Stimulated activated CD8-positive, alpha-beta memory T cell treated with anti-CD3 and anti-CD28 coated beads, Interleukin-7, amount 100 ng/mL, for 1 hour (primary cell): Measurements from ENCODE around the gene CCDC188.

ENCODE experiments used
- DNase-seq, 2 donors: peaks; one replicate each; pipeline ENCODE4 v3.0.0-alpha.2; 2020; ENCODE audit warnings: low read depth in 2 of 2

Gene CCDC188

GRCh38 chr22:20117633-20118299, 33.1 kb downstream of the CCDC188 start:
- DNase-seq, result no peak

GRCh38 chr22:20116951-20117632, 33.8 kb downstream of the CCDC188 start, which contains the start of gene TRMT2A:
Gene TRMT2A, minus strand, starts transcription at chr22:20117226. Its CDS starts 320 bp downstream, at chr22:20116906.
- DNase-seq, result peak; percentile 90 to 94

GRCh38 chr22:20116376-20116950, 34.4 kb downstream of the CCDC188 start:
- DNase-seq, result no peak

- no peak for DNase-seq
Observed at GRCh38 chr22:20115691-20116375, 35.0 kb downstream of the CCDC188 start, which contains the start of gene RANBP1. Gene RANBP1, plus strand, starts transcription at chr22:20116104. Its CDS starts 81 bp downstream, at chr22:20116185.

GRCh38 chr22:20114506-20115475, 36.1 kb downstream of the CCDC188 start:
- no peak for DNase-seq

GRCh38 chr22:20113551-20114310, 37.1 kb downstream of the CCDC188 start:
- no peak for DNase-seq

- no peak for DNase-seq
Observed at GRCh38 chr22:20112623-20113511, 38.0 kb downstream of the CCDC188 start.

GRCh38 chr22:20111689-20112622, 38.9 kb downstream of the CCDC188 start:
- DNase-seq, result no peak

GRCh38 chr22:20111045-20111688, 39.7 kb downstream of the CCDC188 start:
- DNase-seq, result no peak

- DNase-seq, result no peak
Observed at GRCh38 chr22:20110359-20110985, 40.4 kb downstream of the CCDC188 start.

GRCh38 chr22:20109411-20110358, 41.2 kb downstream of the CCDC188 start:
- no peak for DNase-seq

- DNase-seq, result no peak
Observed at GRCh38 chr22:20108757-20109230, 42.1 kb downstream of the CCDC188 start.

- DNase-seq, result no peak
Observed at GRCh38 chr22:20107951-20108756, 42.7 kb downstream of the CCDC188 start.

GRCh38 chr22:20107471-20107901, 43.4 kb downstream of the CCDC188 start:
- DNase-seq, result no peak

- DNase-seq, result no peak
Observed at GRCh38 chr22:20106849-20107237, 44.0 kb downstream of the CCDC188 start.
